COLO829 (cell line): ENCODE data around the gene ATP6V1C2.
"Not testable (repeated sequence)": the region's sequence is repeated elsewhere in the genome, so short reads cannot be mapped to it uniquely, and the experiment has no call there.

Experiments
- DNase-seq: peaks from one replicate; pipeline ENCODE4 v3.0.0; 2012; ENCODE audit warnings: low spot score

ATP6V1C2 gene

GRCh38 chr2:10768063-10768507, 46.7 kb downstream of the ATP6V1C2 start:
- DNase-seq: no peak

GRCh38 chr2:10770956-10771750, 49.7 kb downstream of the ATP6V1C2 start:
- no peak for DNase-seq

- no peak for DNase-seq
These were observed 50.4 kb downstream of the ATP6V1C2 start for GRCh38 chr2:10771786-10772185.

- DNase-seq: no peak
These were observed 50.9 kb downstream of the ATP6V1C2 start for GRCh38 chr2:10772201-10772867.

- DNase-seq: no peak
These were observed 51.4 kb downstream of the ATP6V1C2 start for GRCh38 chr2:10772868-10773215.

GRCh38 chr2:10773821-10774341, 52.5 kb downstream of the ATP6V1C2 start:
- no peak for DNase-seq

GRCh38 chr2:10774394-10774793, 53.0 kb downstream of the ATP6V1C2 start:
- DNase-seq: no peak

- no peak for DNase-seq
These were observed 53.8 kb downstream of the ATP6V1C2 start for GRCh38 chr2:10775021-10775780.

GRCh38 chr2:10775831-10776230, 54.4 kb downstream of the ATP6V1C2 start:
- DNase-seq: no peak

- no peak for DNase-seq
These were observed 55.0 kb downstream of the ATP6V1C2 start for GRCh38 chr2:10776231-10776977.

GRCh38 chr2:10777111-10777841, 55.8 kb downstream of the ATP6V1C2 start:
- no peak for DNase-seq

GRCh38 chr2:10777842-10778723, 56.7 kb downstream of the ATP6V1C2 start:
- no peak for DNase-seq

GRCh38 chr2:10778724-10779115, 57.3 kb downstream of the ATP6V1C2 start:
- DNase-seq: no peak

GRCh38 chr2:10779776-10780490, 58.5 kb downstream of the ATP6V1C2 start:
- DNase-seq: no peak

GRCh38 chr2:10780491-10780820, 59.0 kb downstream of the ATP6V1C2 start:
- DNase-seq: no peak

GRCh38 chr2:10780821-10781220, 59.4 kb downstream of the ATP6V1C2 start:
- not testable (repeated sequence) for DNase-seq

GRCh38 chr2:10781746-10782145, 60.3 kb downstream of the ATP6V1C2 start:
- no peak for DNase-seq

- no peak for DNase-seq
These were observed 62.0 kb downstream of the ATP6V1C2 start for GRCh38 chr2:10783421-10783820.

- no peak for DNase-seq
These were observed 63.3 kb downstream of the ATP6V1C2 start for GRCh38 chr2:10784719-10785118.

GRCh38 chr2:10785260-10785659, 63.8 kb downstream of the ATP6V1C2 start:
- no peak for DNase-seq
